Measurements from ENCODE around the gene ROR2.

ROR2 gene

DNA sequence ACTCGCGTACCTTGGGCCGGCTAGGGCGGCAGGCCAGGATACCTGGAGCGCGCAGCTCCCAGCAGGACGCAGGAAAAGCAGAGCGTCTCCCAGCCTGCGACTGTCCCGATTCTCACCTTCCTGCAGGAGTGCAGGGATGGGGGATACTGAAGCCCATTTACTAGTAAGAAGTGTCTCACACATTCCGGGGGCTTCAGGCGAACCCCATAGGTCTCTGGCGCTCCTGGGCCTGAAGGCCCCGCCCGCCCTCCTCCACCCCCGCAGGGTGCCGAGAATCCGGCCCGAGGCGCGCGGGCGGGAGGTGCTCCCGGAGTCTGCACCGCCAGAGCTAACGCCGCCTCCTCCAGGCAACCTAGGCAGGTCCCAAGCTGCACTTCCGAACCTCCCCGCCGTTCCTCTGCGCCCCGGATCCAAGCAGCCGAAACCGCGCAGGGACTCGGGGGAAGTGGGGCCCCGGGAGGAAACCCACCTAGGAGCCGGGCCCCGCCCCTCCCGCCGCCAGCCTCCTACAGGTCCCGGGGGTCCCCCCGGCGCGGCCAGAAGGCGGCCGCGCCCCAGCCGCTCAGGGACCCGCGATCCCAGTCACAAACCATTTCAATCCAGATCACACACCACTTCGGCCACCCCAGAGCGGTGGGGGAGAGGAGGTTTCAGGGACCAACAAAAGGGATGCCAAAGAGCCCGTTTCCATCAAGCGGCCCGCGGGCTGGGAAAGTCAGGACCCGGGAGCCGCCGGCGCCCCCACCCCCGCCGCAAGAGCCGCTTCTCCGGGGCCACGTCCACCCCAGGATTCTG is 1.2 kb downstream of the ROR2 start:
- DNase-seq = no peak
- no peak overlapping the region for H3K4me3 ChIP-seq (ENCODE audit: low read depth in 1 of 2, low read length in 2 of 2)
- no peak overlapping the region for H3K9ac ChIP-seq (ENCODE audit: low read depth, low read length)
- no peak for ATAC-seq (ENCODE audit: insufficient read depth, low read depth)
- H3K79me2 ChIP-seq (ENCODE audit: insufficient read depth, low read length) = no peaks in the 10 kb centered on the region
- H3K27ac ChIP-seq (ENCODE audit: low read length) = no peak overlapping the region
- H3K27me3 ChIP-seq (ENCODE audit: insufficient read depth, low read length, poor library complexity) = no peaks in the 10 kb centered on the region
- H2AFZ ChIP-seq (ENCODE audit: low read depth, low read length) = no peak overlapping the region
- TF ChIP-seq, protein P1, sequence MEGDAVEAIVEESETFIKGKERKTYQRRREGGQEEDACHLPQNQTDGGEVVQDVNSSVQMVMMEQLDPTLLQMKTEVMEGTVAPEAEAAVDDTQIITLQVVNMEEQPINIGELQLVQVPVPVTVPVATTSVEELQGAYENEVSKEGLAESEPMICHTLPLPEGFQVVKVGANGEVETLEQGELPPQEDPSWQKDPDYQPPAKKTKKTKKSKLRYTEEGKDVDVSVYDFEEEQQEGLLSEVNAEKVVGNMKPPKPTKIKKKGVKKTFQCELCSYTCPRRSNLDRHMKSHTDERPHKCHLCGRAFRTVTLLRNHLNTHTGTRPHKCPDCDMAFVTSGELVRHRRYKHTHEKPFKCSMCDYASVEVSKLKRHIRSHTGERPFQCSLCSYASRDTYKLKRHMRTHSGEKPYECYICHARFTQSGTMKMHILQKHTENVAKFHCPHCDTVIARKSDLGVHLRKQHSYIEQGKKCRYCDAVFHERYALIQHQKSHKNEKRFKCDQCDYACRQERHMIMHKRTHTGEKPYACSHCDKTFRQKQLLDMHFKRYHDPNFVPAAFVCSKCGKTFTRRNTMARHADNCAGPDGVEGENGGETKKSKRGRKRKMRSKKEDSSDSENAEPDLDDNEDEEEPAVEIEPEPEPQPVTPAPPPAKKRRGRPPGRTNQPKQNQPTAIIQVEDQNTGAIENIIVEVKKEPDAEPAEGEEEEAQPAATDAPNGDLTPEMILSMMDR (IDR thresholded peaks at IDR 0.05; ENCODE audit: borderline replicate concordance, extremely low read depth, low read length, poor library complexity, severe bottlenecking) = no peak
- no peak for TF ChIP-seq EZH2 (IDR thresholded peaks at IDR 0.05; ENCODE audit: borderline replicate concordance, low read depth, low read length, severe bottlenecking)
- H4K20me1 ChIP-seq (ENCODE audit: insufficient read depth, low read length) = no peaks in the 10 kb centered on the region
- H3K4me2 ChIP-seq (ENCODE audit: insufficient read depth, low read length) = no peak overlapping the region
- H3K4me1 ChIP-seq (ENCODE audit: insufficient read depth, low read length) = no peaks in the 10 kb centered on the region
- no peaks in the 10 kb centered on the region for H3K9me3 ChIP-seq (ENCODE audit: insufficient read depth, low read length, severe bottlenecking)
- H3K36me3 ChIP-seq (ENCODE audit: insufficient read depth, low read length) = no peaks in the 10 kb centered on the region

GRCh38 chr9:91948101-91948596 is 1.9 kb downstream of the ROR2 start:
- DNase-seq = no peak
- H3K27ac ChIP-seq (ENCODE audit: low read length) = no peak overlapping the region
- no peaks in the 10 kb centered on the region for H3K79me2 ChIP-seq (ENCODE audit: insufficient read depth, low read length)

GRCh38 chr9:91946653-91947488 is 3.2 kb downstream of the ROR2 start:
- no peak for ATAC-seq (ENCODE audit: insufficient read depth, low read depth)
- H3K27ac ChIP-seq (ENCODE audit: low read length) = no peak overlapping the region
- H3K9ac ChIP-seq (ENCODE audit: low read depth, low read length) = no peak overlapping the region
- TF ChIP-seq, protein P1 (IDR thresholded peaks at IDR 0.05; ENCODE audit: borderline replicate concordance, extremely low read depth, low read length, poor library complexity, severe bottlenecking) = no peak
- no peak for TF ChIP-seq EZH2 (IDR thresholded peaks at IDR 0.05; ENCODE audit: borderline replicate concordance, low read depth, low read length, severe bottlenecking)
- no peak for DNase-seq
- no peaks in the 10 kb centered on the region for H3K36me3 ChIP-seq (ENCODE audit: insufficient read depth, low read length)
- H3K4me2 ChIP-seq (ENCODE audit: insufficient read depth, low read length) = no peak overlapping the region
- no peaks in the 10 kb centered on the region for H3K79me2 ChIP-seq (ENCODE audit: insufficient read depth, low read length)
- no peaks in the 10 kb centered on the region for H3K9me3 ChIP-seq (ENCODE audit: insufficient read depth, low read length, severe bottlenecking)
- H2AFZ ChIP-seq (ENCODE audit: low read depth, low read length) = no peak overlapping the region
- H3K4me3 ChIP-seq (ENCODE audit: low read depth in 1 of 2, low read length in 2 of 2) = no peak overlapping the region
- no peaks in the 10 kb centered on the region for H3K27me3 ChIP-seq (ENCODE audit: insufficient read depth, low read length, poor library complexity)
- no peaks in the 10 kb centered on the region for H4K20me1 ChIP-seq (ENCODE audit: insufficient read depth, low read length)
- H3K4me1 ChIP-seq (ENCODE audit: insufficient read depth, low read length) = no peaks in the 10 kb centered on the region

More at GRCh38 chr9:91948101-91948596, 1.9 kb downstream of the ROR2 start:
- H3K4me2 ChIP-seq (ENCODE audit: insufficient read depth, low read length) = no peak overlapping the region
- H4K20me1 ChIP-seq (ENCODE audit: insufficient read depth, low read length) = no peaks in the 10 kb centered on the region
- H3K27me3 ChIP-seq (ENCODE audit: insufficient read depth, low read length, poor library complexity) = no peaks in the 10 kb centered on the region
- no peak for ATAC-seq (ENCODE audit: insufficient read depth, low read depth)
- H3K36me3 ChIP-seq (ENCODE audit: insufficient read depth, low read length) = no peaks in the 10 kb centered on the region
- TF ChIP-seq, protein P1 (IDR thresholded peaks at IDR 0.05; ENCODE audit: borderline replicate concordance, extremely low read depth, low read length, poor library complexity, severe bottlenecking) = no peak
- no peak for TF ChIP-seq EZH2 (IDR thresholded peaks at IDR 0.05; ENCODE audit: borderline replicate concordance, low read depth, low read length, severe bottlenecking)
- H3K4me3 ChIP-seq (ENCODE audit: low read depth in 1 of 2, low read length in 2 of 2) = no peak overlapping the region
- no peaks in the 10 kb centered on the region for H3K4me1 ChIP-seq (ENCODE audit: insufficient read depth, low read length)
- H3K9ac ChIP-seq (ENCODE audit: low read depth, low read length) = no peak overlapping the region
- H2AFZ ChIP-seq (ENCODE audit: low read depth, low read length) = no peak overlapping the region
- H3K9me3 ChIP-seq (ENCODE audit: insufficient read depth, low read length, severe bottlenecking) = no peaks in the 10 kb centered on the region
